ES-I3 (cell line): ENCODE data around the gene PRSS56.
"Not testable (repeated sequence)": the region's sequence is repeated elsewhere in the genome, so short reads cannot be mapped to it uniquely, and the experiment has no call there.

Experiments used
- H3K36me3 ChIP-seq: 2 replicates; pipeline ENCODE4 v1.6.1; 2013; ENCODE audit warnings: mild to moderate bottlenecking, low read length, control low read depth, moderate library complexity; ENCODE audit not compliant: insufficient read depth
- H3K4me1 ChIP-seq: 2 replicates; pipeline ENCODE4 v1.6.1; 2013; ENCODE audit warnings: mild to moderate bottlenecking, control low read depth, low read length; ENCODE audit not compliant: insufficient read depth
- H3K9ac ChIP-seq: 2 replicates; pipeline ENCODE4 v1.6.1; 2013; ENCODE audit warnings: low read depth, mild to moderate bottlenecking, low read length, moderate library complexity
- H3K9me3 ChIP-seq: 2 replicates; pipeline ENCODE4 v1.6.1; 2013; ENCODE audit warnings: mild to moderate bottlenecking, low read length, moderate library complexity; ENCODE audit not compliant: control insufficient read depth, insufficient read depth

The PRSS56 gene

DNA sequence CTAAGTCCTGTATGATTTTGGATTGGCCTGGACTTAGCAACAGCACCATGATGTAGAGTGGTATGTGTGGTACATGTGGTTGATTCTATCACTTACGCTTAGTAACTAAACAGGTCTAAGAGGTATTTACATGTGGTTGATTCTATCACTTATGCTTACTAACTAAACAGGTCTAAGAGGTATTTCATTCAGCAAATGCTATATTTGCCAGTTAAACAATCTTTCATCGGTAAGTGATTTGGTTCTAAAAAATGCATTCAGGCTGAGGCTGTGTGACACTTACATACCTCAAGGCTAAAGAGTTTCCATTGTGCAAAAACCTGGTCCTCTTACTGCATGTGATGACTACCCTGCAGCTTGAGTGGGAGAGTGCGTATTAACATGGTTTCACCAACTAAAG lies 43.4 kb downstream of the PRSS56 start:
- H3K9ac ChIP-seq, result no peak overlapping the region
- H3K9me3 ChIP-seq, result no peaks in the 10 kb centered on the region
- H3K4me1 ChIP-seq, result no peaks in the 10 kb centered on the region
- peaks cover 29% of the 10 kb centered on the region for H3K36me3 ChIP-seq

DNA sequence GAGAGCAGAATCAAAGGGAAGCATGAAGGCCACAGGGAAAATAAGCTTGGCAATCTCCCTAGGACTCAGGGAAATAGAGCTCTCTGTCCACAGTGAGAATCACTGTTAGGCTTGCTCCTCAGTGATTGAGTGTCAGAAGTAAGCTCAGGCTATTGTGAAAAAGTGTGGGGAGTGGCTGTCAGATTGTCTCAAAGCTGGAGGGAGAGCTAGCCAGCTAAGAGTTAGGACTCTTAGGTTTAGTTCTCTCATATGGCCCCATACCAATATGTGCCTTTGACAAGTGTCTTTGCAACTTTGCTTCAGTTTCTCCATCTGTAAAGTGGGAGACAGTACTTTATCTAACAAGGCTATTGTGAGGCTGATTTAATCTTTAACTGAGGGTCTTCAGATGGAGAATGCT lies 47.5 kb downstream of the PRSS56 start:
- no peaks in the 10 kb centered on the region for H3K9me3 ChIP-seq
- H3K36me3 ChIP-seq, result peaks cover 37% of the 10 kb centered on the region
- H3K9ac ChIP-seq, result no peak overlapping the region
- no peaks in the 10 kb centered on the region for H3K4me1 ChIP-seq

DNA sequence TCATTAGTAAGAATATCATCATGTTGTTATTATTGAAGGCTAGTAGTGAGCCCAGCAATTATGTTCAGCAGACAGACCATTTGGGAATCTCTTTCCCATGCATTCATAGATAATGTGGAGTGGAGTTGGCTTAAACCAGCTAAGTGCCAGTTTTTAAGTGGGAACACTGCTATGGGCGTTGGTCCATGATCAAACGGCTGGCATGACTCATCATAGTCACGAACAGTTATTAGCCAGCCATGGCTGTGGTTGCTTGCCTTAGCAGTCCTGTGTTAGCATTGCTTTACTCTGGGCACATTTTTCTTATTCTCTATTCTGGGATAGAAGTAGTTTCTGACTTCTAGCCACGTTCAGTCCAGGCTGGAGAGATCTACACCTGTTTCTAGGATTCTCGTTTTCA lies 48.0 kb downstream of the PRSS56 start:
- no peaks in the 10 kb centered on the region for H3K9me3 ChIP-seq
- peaks cover 41% of the 10 kb centered on the region for H3K36me3 ChIP-seq
- H3K9ac ChIP-seq, result no peak overlapping the region
- no peaks in the 10 kb centered on the region for H3K4me1 ChIP-seq

DNA sequence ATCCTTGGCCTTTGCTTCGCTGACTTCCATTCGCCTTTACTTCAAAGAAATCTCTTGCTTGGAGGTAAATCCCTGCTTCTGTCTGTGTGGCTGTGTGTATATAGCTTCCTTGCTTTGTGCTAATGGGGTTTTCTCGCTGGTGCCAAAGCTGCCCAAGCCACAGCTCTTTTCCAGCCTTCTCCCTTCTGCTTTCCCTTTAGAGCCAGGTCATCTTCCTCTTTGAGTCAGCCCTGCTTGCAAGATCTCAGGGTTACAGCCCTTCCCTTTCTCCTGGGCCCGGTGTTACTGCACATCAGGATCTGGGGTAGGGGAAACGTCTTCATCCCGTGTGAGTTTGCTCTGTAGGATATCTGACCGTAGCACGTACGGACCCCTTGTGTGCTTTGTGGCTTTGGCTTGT lies 49.4 kb downstream of the PRSS56 start:
- no peaks in the 10 kb centered on the region for H3K9me3 ChIP-seq
- no peak overlapping the region for H3K9ac ChIP-seq
- H3K36me3 ChIP-seq, result peaks cover 42% of the 10 kb centered on the region
- H3K4me1 ChIP-seq, result no peaks in the 10 kb centered on the region

DNA sequence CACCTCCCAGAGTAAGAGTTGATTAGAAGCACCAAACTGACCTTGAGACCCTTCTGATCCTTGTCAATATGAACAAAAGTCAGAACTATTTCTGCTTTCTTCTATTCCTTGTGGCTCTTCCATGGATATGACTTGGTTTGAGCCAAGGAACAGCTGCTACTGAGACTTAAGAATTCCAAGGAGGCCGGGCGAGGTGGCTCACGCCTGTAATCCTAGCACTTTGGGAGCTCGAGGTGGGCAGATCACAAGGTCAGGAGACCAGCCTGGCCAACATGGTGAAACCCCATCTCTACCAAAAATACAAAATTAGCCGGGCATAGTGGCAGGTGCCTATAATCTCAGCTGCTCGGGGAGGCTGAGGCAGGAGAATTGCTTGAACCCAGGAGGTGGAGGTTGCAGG lies 50.3 kb downstream of the PRSS56 start:
- not testable (repeated sequence) for H3K4me1 ChIP-seq, H3K9ac ChIP-seq, H3K9me3 ChIP-seq
- H3K36me3 ChIP-seq, result peaks cover 39% of the 10 kb centered on the region

DNA sequence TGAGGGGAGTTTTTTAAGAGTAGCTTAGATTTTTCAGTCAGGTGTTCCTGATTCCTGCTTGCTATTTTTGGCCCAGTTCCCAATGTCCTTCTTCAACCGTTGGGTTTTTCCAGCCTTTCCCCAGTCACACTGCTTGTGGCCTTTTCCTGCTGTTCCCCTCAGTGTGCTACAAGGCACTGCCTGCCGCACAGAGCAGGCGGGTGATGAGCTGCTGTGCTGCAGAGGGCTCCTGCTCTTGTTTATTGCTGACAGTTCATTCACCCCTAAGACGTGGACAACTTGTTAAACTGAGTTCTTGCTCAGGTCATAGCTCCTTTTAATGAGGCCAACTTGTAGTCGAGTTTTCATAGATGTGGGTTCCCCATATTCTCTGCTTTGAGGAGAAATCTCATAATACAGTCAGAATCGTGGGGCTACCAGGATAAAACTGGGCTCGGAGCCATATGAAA lies 50.9 kb downstream of the PRSS56 start:
- no peaks in the 10 kb centered on the region for H3K4me1 ChIP-seq
- no peaks in the 10 kb centered on the region for H3K9me3 ChIP-seq
- peaks cover 39% of the 10 kb centered on the region for H3K36me3 ChIP-seq
- no peak overlapping the region for H3K9ac ChIP-seq

DNA sequence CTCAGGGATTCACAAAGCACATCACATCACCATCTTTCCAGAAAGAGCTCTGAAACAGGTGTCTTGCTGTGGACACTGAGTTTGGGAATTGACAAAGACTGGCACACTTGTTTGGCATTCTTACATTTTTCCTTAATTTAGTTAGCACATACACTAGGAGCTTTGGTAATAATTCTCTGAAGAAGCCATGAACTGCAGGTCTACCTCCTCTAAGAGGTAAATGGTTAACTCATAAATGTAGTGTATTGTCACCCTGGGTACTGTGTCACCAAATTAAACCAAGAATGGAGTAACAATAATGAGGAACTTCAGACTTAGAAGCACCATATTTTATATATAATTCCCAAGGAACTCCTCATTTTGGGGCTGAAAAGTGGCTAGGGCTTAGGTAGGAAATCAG lies 52.9 kb downstream of the PRSS56 start:
- no peak overlapping the region for H3K9ac ChIP-seq
- no peaks in the 10 kb centered on the region; the same call in 1 of the 2 replicates for H3K4me1 ChIP-seq
- peaks cover 25% of the 10 kb centered on the region for H3K36me3 ChIP-seq
- no peaks in the 10 kb centered on the region for H3K9me3 ChIP-seq

DNA sequence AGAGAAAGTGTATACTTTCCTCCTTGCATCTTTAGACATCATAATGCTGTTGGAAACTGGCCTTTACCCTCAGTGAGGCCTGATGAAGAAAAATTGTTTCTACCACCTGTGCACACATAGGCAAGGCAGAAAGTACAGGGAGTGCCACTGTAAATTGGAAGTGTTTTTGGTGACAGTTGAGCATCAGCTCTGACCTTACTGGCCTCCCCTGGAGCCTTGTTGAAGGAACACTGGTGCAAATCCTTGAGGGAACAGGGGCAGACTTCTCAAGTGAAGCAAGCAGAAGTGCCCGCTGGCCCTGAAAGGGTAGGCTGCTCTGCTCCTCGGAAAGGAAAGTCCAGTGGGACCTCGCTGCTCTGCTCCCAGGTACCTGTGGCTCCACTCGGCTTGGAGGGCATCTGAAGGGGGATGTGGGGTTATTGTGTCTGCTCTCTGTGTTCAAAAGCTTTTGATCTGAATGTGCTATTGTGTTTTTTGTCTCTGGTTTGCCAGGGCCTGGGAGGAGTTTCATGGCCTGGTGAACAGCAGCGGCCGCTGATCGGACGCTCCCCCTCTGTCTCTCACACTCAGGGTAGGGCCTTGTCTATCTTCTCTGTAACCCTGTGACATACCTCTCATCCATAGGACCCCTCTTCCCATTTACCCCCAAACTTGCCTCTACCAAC lies 53.7 kb downstream of the PRSS56 start:
- no peaks in the 10 kb centered on the region for H3K9me3 ChIP-seq
- H3K4me1 ChIP-seq, result no peaks in the 10 kb centered on the region; the same call in 1 of the 2 replicates
- peaks cover 20% of the 10 kb centered on the region for H3K36me3 ChIP-seq
- H3K9ac ChIP-seq, result no peak overlapping the region

DNA sequence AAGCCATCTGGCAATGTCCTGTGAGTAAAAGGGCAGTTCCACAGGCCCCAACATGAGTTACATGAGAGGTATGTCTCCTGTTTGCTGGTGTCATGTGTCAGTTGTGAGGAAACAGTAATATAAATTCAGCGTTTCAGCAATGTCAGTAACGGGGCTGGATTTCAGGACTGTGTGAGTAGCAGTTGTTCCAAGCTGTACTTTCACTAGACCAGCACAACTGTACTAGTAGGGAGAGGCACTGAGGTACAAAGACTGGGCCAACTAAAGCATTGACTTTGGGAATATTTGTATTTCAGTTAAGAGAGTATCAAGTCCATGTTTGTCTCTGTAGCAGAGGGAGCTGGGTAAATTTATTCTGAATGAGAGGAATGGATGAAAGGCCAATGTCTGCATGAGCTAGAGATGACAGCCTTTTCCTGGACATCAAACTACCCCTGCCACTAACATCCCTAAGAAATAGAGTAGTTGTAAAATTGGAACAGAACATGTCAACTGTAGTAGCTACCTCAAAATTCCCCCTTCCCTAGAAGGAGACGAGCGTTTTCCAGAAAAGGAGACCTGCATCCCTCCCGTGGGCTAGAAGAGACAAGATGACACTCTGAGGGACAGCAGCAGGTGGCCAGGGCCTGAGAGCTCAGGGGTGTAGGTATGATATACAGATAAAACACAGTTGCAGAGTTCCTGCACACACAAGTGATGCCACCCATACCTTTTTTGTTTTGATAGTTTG lies 54.7 kb downstream of the PRSS56 start:
- peaks cover 11% of the 10 kb centered on the region for H3K36me3 ChIP-seq
- H3K9ac ChIP-seq, result no peak overlapping the region
- H3K9me3 ChIP-seq, result no peaks in the 10 kb centered on the region
- H3K4me1 ChIP-seq, result no peaks in the 10 kb centered on the region; the same call in 1 of the 2 replicates
